HCT116 (cell line): ENCODE measurements around the gene SLC24A3.

ENCODE experiments used
- CTCF ChIP-seq, 3 experiments: fragments of 200-600 bp in 1 of 3; sonication (generic) in 1 of 3; IDR thresholded peaks in 2 of 3; conservative IDR thresholded peaks in 1 of 3; 2 replicates each; pipeline ENCODE4 v1.5.1; 2012 to 2017; ENCODE audit warnings: low read depth in 2 of 3, low read length in 2 of 3, antibody characterized with exemption in 1 of 3, borderline replicate concordance in 1 of 3, control low read depth in 1 of 3, mild to moderate bottlenecking in 1 of 3, mixed read lengths in 1 of 3, mixed run types in 1 of 3, moderate library complexity in 1 of 3; ENCODE audit not compliant: insufficient read depth in 1 of 3
- EZH2 ChIP-seq: fragments of 200-600 bp; sonication (generic); IDR thresholded peaks from 2 replicates; pipeline ENCODE4 v1.6.1; 2017; ENCODE audit warnings: antibody characterized with exemption, mixed run types
- EZH2phosphoT487 ChIP-seq: fragments of 200-600 bp; IDR thresholded peaks from 2 replicates; pipeline ENCODE4 v1.6.1; 2018; ENCODE audit warnings: antibody characterized with exemption, borderline replicate concordance
- JUND ChIP-seq: IDR thresholded peaks from 2 replicates; pipeline ENCODE4 v1.6.1; 2012
- POLR2A ChIP-seq: IDR thresholded peaks from 2 replicates; pipeline ENCODE4 v1.7.0; 2011; ENCODE audit warnings: borderline replicate concordance; ENCODE audit not compliant: insufficient read depth, insufficient read length; ENCODE audit errors: extremely low read depth
- POLR2AphosphoS5 ChIP-seq: IDR thresholded peaks from 2 replicates; pipeline ENCODE4 v1.6.1; 2011; ENCODE audit warnings: mild to moderate bottlenecking, low read depth, low read length, moderate library complexity
- SP1 ChIP-seq: IDR thresholded peaks from 2 replicates; pipeline ENCODE4 v1.6.1; 2012; ENCODE audit warnings: low read depth
- SRF ChIP-seq: IDR thresholded peaks from 2 replicates; pipeline ENCODE4 v1.6.1; 2012; ENCODE audit warnings: low read depth
- TCF7L2 ChIP-seq: IDR thresholded peaks from 2 replicates; pipeline ENCODE4 v1.7.0; 2011; ENCODE audit warnings: borderline replicate concordance, inconsistent platforms; ENCODE audit not compliant: insufficient read depth, insufficient read length; ENCODE audit errors: extremely low read depth
- ZBTB33 ChIP-seq: IDR thresholded peaks from 2 replicates; pipeline ENCODE4 v1.6.1; 2011; ENCODE audit warnings: mild to moderate bottlenecking, low read length, moderate library complexity; ENCODE audit not compliant: insufficient replicate concordance; ENCODE audit errors: extremely low read depth
- ZNF274 ChIP-seq: fragments of 200-500 bp; sonication (Bioruptor generic); IDR thresholded peaks from 2 replicates; pipeline ENCODE4 v1.6.1; 2014; ENCODE audit warnings: mild to moderate bottlenecking, low read depth, low read length, inconsistent platforms

- TF ChIP-seq POLR2A (no peak), CTCF (IDR thresholded peaks at IDR 0.05 in 2 of 3, conservative IDR thresholded peaks at IDR 0.05 in 1 of 3; ENCODE audit: borderline replicate concordance in 1 of 3, insufficient read depth in 1 of 3, low read depth in 2 of 3, low read length in 2 of 3) (no peak), ZNF274 (no peak), EZH2phosphoT487 (no peak), POLR2AphosphoS5 (no peak), EZH2 (no peak), TCF7L2 (no peak), ZBTB33 (no peak), JUND (no peak), SRF (no peak), SP1 (no peak)
Observed at GRCh38 chr20:19618711-19619110, 406.3 kb downstream of the SLC24A3 start.
